ENCODE measurements around the gene CEP72. TPM values are rescaled to one million over a fixed set of nuclear protein-coding genes. Genes with fewer than 3 reads are reported as not detected.

CEP72 gene
- total RNA-seq, 1 experiment from 2014 or later = 56.5 TPM

DNA sequence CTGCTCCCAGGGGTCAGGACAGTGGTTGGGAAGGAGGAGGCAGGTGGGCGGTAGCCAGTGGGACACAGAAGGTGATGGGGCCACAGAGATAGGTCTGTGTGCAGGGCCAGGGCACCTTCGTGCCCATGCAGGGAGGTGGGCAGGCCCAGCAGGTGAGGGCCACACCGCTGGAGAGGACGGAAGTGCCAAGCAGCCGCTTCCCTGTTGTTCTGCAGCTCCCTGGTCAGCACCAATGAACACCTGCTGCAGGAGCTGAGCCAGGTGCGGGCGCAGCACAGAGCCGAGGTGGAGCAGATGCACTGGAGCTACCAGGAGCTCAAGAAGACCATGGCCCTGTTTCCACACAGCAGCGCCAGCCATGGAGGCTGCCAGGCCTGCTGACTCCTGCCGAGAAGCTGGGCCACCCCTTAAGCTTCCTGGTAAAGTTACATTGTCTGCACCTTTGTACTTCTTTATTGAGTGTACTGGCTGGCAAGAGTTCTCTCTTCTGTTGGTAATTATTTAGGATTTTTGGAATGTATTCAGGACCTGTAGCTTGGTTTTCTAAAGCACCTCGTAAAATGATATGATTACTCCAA, 40.7 kb downstream of the CEP72 start:
- Mint-ChIP-seq H3K9me3 (ENCODE audit: low read depth, unreplicated experiment) (no peaks in the 10 kb centered on the region), H3K4me3 (ENCODE audit: low read depth, unreplicated experiment) (no peak overlapping the region), H3K27ac (ENCODE audit: unreplicated experiment) (no peak overlapping the region), H3K4me1 (ENCODE audit: low read depth, unreplicated experiment) (peaks cover 6% of the 10 kb centered on the region), H3K27me3 (ENCODE audit: unreplicated experiment) (no peaks in the 10 kb centered on the region), H3K36me3 (ENCODE audit: insufficient read depth, unreplicated experiment) (peaks cover 21% of the 10 kb centered on the region)
- no peak for DNase-seq
- no TSS peak for BruUV-seq (replicated peaks)
- intact Hi-C loops (cut with micrococcal nuclease; ENCODE audit: unreplicated experiment) = no loop called here
- CTCF ChIA-PET = no interaction called here
- TF ChIP-seq CTCF (IDR thresholded peaks at IDR 0.05; ENCODE audit: unreplicated experiment) = no peak

DNA sequence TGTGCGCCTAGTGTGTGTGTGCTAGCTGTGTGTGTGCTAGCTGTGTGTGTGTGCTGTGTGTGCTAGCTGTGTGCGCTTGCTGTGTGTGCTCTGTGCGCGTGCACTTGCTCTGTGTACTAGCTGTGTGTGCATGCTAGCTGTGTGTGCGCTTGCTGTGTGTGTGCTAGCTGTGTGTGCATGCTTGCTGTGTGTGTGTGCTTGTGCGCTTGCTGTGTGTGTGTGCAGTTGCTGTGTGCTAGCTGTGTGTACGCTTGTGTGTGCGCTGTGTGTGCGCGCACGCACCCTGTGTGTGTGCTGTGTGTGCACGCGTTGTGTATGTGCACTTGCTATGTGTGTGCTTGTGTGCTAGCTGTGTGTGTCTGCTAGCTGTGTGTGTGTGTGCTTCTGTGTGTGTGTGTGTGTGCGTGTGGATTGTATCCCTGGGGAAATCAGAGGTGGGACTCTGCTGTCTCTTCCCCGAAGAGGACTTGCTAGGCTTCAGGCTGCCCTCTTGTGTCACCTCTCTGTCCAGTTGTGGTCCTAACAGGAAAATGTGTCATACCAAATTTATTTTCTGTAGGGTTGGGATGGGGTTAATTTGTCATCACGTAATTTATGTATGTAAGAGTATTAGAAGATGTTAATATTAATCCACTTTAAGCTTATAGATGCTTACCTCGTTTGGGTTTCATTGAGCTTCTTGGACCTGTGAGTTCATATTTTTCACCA, 42.1 kb downstream of the CEP72 start:
- Mint-ChIP-seq H3K4me3 (ENCODE audit: low read depth, unreplicated experiment) (no peak overlapping the region), H3K36me3 (ENCODE audit: insufficient read depth, unreplicated experiment) (peaks cover 27% of the 10 kb centered on the region), H3K9me3 (ENCODE audit: low read depth, unreplicated experiment) (no peaks in the 10 kb centered on the region), H3K4me1 (ENCODE audit: low read depth, unreplicated experiment) (peaks cover 8% of the 10 kb centered on the region), H3K27me3 (ENCODE audit: unreplicated experiment) (no peaks in the 10 kb centered on the region), H3K27ac (ENCODE audit: unreplicated experiment) (no peak overlapping the region)
- TF ChIP-seq CTCF (IDR thresholded peaks at IDR 0.05; ENCODE audit: unreplicated experiment) = no peak
- CTCF ChIA-PET = interaction anchor here (0.5 to 0.6 kb wide), 3 partner anchors 97 to 357 kb away, joined by 3 to 4 read pairs (median 3); no protein-coding TSS in a partner anchor
- no peak for DNase-seq
- no TSS peak for BruUV-seq (replicated peaks)
- intact Hi-C loops (cut with micrococcal nuclease; ENCODE audit: unreplicated experiment) = no loop called here

DNA sequence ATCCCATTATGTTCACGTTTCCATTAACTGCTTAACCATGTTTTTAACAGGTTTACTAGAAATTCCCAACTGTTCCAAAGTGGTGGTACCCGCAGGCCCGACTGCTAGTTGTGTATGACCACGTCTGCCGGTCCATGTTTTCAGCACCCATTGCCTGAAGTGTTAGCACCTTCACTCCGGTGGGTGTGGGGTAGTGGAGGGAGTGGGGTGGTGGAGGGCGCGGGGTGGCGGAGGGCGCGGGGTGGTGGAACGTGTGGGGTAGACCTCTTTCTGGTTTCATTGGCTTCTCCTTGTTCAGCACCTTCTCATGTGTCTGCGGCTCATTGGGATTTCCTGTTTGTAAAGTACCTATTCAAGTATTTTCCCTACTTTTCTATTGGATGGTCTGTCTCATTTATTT, 43.3 kb downstream of the CEP72 start:
- Mint-ChIP-seq H3K27ac (ENCODE audit: unreplicated experiment) (no peak overlapping the region), H3K36me3 (ENCODE audit: insufficient read depth, unreplicated experiment) (peaks cover 33% of the 10 kb centered on the region), H3K27me3 (ENCODE audit: unreplicated experiment) (no peaks in the 10 kb centered on the region), H3K4me3 (ENCODE audit: low read depth, unreplicated experiment) (no peak overlapping the region), H3K4me1 (ENCODE audit: low read depth, unreplicated experiment) (peaks cover 8% of the 10 kb centered on the region), H3K9me3 (ENCODE audit: low read depth, unreplicated experiment) (no peaks in the 10 kb centered on the region)
- intact Hi-C loops (cut with micrococcal nuclease; ENCODE audit: unreplicated experiment) = no loop called here
- CTCF ChIA-PET = no interaction called here
- no peak for TF ChIP-seq CTCF (IDR thresholded peaks at IDR 0.05; ENCODE audit: unreplicated experiment)
- no peak for DNase-seq
- BruUV-seq (replicated peaks) = no TSS peak

DNA sequence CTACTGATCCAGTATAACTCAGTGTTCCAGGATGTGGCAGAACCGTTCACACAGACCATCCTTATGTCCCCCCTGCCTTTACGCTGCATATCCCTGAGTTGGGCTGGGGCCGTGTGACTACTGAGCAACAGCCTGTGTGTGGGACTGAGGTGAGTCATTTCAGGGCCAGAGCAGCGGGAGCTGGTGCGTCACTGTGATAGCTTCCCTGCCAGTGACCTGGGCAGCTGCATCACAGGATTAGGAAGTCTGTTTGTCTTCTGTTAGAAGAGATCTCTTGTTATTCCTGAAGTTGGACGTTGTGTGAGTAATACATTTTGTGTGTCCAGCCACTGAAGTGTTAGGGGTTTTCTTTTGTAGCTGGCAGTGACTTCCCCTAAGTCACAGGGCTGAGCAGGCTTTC, 45.4 kb downstream of the CEP72 start:
- TF ChIP-seq CTCF (IDR thresholded peaks at IDR 0.05; ENCODE audit: unreplicated experiment) = no peak
- H3K4me1 Mint-ChIP-seq (ENCODE audit: low read depth, unreplicated experiment) = peaks cover 8% of the 10 kb centered on the region
- H3K4me3 Mint-ChIP-seq (ENCODE audit: low read depth, unreplicated experiment) = no peak overlapping the region
- no TSS peak for BruUV-seq (replicated peaks)
- peak overlapping the region; percentile 71 for H3K27ac Mint-ChIP-seq (ENCODE audit: unreplicated experiment)
- no peaks in the 10 kb centered on the region for H3K9me3 Mint-ChIP-seq (ENCODE audit: low read depth, unreplicated experiment)
- CTCF ChIA-PET = no interaction called here
- intact Hi-C loops (cut with micrococcal nuclease; ENCODE audit: unreplicated experiment) = no loop called here
- DNase-seq = peak; percentile 22
- no peaks in the 10 kb centered on the region for H3K27me3 Mint-ChIP-seq (ENCODE audit: unreplicated experiment)
- H3K36me3 Mint-ChIP-seq (ENCODE audit: insufficient read depth, unreplicated experiment) = peaks cover 41% of the 10 kb centered on the region

All from Calu3 (cell line).